CD4-positive, alpha-beta T cell treated with Interleukin-15 for 1 hour (primary cell): Measurements from ENCODE around the gene TP73.

Source experiments
- DNase-seq: peaks from one replicate; pipeline ENCODE4 v3.0.0-alpha.2; 2020

Gene TP73

DNA sequence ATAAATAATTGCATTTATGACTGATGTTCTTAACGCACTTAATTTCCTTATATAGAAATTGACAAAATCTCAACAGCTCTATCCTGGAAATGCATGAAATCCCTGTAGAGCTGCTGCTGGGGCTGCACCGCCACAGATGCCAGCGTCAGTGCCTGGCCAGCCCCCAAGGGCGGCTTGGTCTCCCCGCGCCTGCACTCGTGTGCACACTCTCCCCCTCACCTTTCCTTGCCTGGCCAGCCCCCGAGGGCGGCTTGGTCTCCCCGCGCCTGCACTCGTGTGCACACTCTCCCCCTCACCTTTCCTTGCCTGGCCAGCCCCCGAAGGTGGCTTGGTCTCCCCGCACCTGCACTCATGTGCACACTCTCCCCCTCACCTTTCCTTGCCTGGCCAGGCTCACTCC is 16.2 kb upstream of the TP73 start:
- DNase-seq: no peak

- DNase-seq: no peak
These were observed 15.8 kb upstream of the TP73 start for GRCh38 chr1:3636531-3636930.

- DNase-seq: no peak
These were observed 14.3 kb upstream of the TP73 start for GRCh38 chr1:3638027-3638426.

- DNase-seq: no peak
These were observed 13.6 kb upstream of the TP73 start for GRCh38 chr1:3638676-3639075.

- DNase-seq: no peak
These were observed 12.9 kb upstream of the TP73 start for GRCh38 chr1:3639397-3639911.

GRCh38 chr1:3640121-3640837 is 12.0 kb upstream of the TP73 start:
- no peak for DNase-seq

DNA sequence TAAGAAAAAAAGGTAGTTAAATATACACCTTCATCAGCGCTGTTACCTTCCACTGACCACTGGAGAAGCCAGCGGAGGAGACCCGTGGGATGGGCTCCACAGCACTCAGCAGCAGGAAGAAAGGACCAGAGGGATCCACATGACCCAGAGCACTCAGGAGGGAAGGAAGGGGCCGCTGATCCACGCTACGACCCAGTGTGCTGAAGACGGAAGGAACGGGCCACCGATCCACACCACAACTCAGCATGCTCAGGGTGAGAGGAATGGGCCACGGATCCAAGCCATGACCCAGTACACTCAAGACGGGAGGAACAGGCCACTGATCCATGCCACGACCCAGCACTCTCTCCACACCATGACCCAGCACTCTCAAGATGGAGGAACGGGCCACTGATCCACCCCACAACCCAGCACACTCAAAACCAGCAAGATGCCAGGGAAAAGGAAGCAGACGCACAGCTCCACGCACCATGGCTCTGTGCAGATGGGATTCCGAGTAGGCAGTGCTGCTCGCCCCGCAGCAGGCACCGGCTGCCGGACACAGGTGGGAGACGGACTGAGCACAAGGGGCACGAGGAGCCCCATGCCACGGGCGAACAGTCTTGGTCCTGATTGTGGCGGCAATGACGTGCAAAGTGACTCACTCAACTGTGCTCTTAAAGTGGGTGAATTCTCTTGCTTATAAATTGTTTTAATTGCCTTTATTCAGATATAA is 11.1 kb upstream of the TP73 start:
- no peak for DNase-seq

- DNase-seq: no peak
These were observed 10.5 kb upstream of the TP73 start for GRCh38 chr1:3641816-3642215.

GRCh38 chr1:3642919-3643675 is 9.2 kb upstream of the TP73 start:
- DNase-seq: no peak

GRCh38 chr1:3644273-3644672 is 8.0 kb upstream of the TP73 start:
- no peak for DNase-seq

DNA sequence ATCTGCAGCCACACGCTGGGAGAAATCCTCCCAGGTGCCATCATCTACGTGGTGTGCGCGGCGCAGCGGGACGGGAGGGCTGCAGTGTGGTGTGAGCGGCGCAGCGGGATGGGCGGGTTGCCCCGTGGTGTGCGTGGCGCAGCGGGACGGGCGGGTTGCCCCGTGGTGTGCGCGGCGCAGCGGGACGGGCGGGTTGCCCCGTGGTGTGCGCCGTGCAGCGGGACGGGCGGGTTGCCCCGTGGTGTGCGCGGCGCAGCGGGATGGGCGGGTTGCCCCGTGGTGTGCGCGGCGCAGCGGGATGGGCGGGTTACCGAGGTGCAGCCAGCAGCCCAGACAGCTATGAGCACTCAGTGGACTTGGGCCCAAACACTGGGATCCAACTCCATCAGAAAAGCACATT is 7.1 kb upstream of the TP73 start:
- DNase-seq: no peak

- no peak for DNase-seq
These were observed 6.5 kb upstream of the TP73 start for GRCh38 chr1:3645666-3646355.

DNA sequence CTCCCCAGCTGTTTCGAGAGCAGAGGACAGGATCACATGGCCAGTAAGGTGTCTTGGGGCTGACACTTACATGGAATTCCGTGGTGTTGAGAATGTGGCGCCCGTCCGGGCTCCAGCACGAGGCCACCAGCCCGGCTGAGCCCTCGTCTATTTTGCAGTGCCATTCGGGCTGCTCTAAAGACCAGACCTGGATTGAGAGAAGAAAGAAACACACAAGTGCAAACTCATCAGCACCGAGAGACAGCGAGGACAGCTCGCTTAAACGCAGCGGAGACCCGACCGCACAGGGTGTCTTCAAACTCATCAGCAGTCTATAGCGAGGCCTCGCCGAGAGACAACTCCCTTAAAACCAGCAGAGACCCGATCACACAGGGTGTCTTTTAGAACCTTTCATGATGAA is 5.7 kb upstream of the TP73 start:
- no peak for DNase-seq

DNA sequence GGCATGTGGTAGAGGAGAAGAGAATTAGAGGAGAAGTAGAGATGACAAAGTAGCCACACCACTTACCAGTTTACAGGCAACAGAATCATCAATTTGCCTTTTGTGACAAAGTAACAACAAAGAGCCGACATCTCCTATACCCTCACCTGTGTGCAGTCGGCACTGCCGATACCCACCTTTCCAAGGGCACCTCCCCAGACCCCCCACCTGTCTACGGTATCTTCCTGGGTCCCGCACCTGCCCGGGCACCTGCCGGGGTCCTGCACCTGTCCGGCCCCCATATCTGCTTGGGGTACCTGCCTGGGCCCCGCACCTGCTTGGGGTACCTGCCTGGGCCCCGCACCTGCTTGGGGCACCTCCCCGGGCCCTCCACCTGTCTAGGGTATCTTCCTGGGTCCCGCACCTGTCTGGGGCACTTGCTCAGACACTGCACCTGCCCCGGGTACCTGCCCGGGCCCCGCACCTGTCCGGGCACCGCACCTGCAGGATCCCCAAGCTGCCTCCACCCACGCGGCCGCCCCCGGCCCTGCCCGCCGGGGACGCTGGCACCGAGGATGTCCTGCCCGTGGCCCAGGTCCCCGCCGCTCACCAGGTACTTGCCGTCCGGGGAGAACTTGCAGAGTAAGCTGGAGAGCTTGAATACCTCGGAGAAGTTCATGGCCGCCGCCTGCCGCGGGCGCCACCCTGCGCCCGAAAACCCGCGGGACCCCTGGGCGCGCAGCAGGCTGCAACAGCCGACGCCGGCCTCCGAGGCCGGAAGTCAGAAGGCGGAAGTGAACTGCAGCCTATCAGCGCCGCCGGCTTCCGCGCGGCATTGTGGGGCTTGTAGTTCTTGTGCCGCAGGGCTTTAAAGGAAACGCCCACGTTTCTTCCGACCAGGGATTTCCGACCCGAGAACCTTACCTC is 2.7 kb upstream of the TP73 start, which contains the start of gene WRAP73:
Gene WRAP73 (minus strand): TSS at position 762 of the 906 bp plus-strand sequence. CDS start 104 bp downstream, at position 658.
- DNase-seq: peak; percentile 91

- no peak for DNase-seq
These were observed 1.9 kb upstream of the TP73 start for GRCh38 chr1:3650248-3651025.

DNA sequence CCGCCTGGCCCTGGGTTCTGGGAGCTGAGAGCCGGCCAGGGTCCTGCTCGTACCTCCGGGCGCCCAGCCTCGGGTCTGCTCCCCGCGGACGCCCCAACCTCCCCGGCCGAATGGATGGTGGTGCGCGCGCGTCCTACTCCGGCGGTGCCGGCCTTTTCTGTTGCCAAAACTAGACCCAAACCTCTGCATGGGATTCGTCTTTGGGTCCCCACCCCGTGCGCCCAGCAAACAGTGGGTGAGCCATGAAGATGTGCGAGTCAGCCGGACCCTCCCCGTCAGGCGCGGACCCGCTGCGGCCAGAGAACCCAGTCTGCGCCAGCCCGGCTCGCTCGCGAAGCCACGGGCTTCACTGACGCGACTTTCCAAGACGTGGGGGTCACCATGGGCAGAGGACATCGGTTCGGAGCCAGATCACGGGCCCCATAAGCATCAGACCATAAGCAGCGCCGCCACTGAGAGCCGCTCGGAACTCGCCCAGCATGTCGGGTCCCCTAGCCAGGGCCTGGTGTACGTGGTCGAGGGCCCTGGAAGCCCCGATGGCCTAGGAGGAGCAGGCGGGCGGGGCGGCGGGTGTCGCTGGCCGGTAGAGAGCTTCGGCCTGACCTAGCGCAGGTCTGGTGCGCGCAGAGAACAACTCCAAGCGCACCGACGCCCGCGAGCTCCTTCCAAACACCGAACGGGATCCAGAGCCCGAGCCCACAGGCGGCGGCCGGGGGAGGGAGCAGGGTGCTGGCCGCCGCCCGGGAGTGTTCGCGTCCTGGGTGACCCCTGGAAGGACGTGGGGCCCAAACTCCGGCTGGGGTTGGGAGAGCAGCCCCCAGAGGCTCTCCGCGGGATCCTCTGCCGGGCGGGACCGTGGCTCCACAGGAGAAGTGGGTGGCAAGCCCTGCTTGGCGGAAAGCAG is 1.0 kb upstream of the TP73 start:
- DNase-seq: no peak

DNA sequence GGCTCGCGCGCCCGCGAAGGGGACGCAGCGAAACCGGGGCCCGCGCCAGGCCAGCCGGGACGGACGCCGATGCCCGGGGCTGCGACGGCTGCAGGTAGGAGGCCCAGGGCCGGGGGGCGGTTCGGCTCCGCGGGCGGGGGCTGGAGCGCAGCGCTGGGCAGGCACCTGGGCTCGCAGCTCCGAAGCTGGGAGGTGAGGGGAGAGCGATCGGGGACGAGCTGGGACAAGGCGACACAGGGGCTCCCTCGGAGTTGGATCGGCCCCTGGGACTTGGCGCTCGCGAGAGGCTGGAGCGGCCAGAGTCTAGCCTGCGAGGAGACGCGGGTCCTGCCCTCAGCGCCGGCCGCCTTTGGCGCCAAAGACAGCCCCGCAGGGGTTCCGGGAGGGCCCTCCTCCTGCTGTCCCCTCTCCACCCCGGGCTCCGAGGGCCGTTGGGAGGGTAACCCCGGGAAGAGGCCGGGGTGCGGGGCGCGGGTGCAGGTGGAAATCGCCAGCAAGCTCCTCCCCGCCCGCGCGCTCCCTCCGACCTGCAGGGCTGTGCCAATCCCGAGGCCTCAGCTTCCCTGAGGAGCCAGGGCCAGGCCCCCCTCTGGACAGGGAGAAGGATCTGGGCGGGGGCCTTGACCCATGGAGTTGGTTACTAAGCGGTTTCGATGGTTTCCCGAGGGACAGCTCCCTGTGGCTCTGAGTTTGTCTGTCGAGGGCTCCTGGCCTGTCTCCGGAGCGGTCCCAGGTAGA is 401 bp downstream of the TP73 start:
- no peak for DNase-seq

- DNase-seq: no peak
These were observed 936 bp downstream of the TP73 start for GRCh38 chr1:3653286-3653618.

DNA sequence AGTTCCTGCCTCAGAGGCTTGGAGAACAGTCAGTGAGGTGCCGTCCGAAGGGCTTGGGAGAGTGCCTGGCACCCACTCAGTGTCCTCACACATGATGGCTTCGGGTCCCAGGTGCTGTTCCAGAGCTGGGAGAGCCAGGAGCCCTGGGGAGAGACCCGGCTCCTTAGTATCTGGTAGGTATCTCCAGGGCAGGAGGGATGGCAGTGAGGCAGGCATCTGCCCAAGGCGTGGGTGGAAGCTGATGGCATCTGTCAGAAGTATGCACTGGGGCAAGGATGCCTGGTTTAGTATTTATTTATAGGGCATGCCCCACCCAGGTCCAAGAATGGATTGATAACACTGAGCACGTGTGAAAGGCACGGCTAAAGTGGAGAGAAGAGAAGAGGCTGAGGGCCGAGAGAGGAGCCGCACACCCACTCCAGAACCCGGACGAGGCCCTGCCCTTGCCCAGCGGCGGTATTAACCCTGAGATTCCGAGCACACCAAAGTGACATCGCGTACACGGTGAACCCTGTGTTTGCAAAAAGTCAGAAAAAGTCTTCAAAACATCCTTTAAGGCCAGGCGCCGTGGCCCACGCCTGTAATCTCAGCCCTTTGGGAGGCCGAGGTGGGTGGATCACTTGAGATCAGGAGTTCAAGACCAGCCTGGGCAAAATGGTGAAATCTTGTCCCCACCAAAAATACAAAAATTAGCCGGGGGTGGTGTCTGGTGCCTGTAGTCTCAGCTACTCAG is 2.4 kb downstream of the TP73 start:
- DNase-seq: no peak
